HFFc6 (cell line): ENCODE measurements around the gene C8G. TPM values are rescaled to one million over a fixed set of nuclear protein-coding genes. Genes with fewer than 3 reads are reported as not detected.

Source experiments
- DNase-seq: peaks from one replicate; pipeline ENCODE4 v3.0.0-alpha.2; 2018
- H3K27ac Mint-ChIP-seq: 2 replicates; pipeline ENCODE4 v1.8.0; 2020; ENCODE audit warnings: mild to moderate bottlenecking, mixed read lengths
- H3K27me3 Mint-ChIP-seq: 2 replicates; pipeline ENCODE4 v1.8.0; 2021; ENCODE audit warnings: mild to moderate bottlenecking, moderate library complexity, mixed read lengths; ENCODE audit not compliant: insufficient read depth
- H3K36me3 Mint-ChIP-seq: 2 replicates; pipeline ENCODE4 v1.8.0; 2021; ENCODE audit warnings: low read depth, mixed read lengths
- H3K4me1 Mint-ChIP-seq: 2 replicates; pipeline ENCODE4 v1.8.0; 2020; ENCODE audit warnings: low read depth, mixed read lengths
- H3K4me3 Mint-ChIP-seq: 2 replicates; pipeline ENCODE4 v1.8.0; 2020; ENCODE audit warnings: mild to moderate bottlenecking, moderate library complexity, mixed read lengths
- H3K9me3 Mint-ChIP-seq: 2 replicates; pipeline ENCODE4 v1.8.0; 2020; ENCODE audit warnings: mild to moderate bottlenecking, mixed read lengths
- total RNA-seq, 6 experiments: library from RNA; stranded (reverse); fragmentation: NEBNext Ultra II Directional; extraction: Animal tissue kit (Norgen Biotek cat#: 25700); gene quantifications; 2 replicates in 1 of 6; 3 replicates in 5 of 6; pipeline ENCODE4 v1.2.3, GENCODE V29; 2021
- TF ChIP-seq, protein P1 (sequence below): fragments of 200-600 bp; sonication (generic); IDR thresholded peaks from 2 replicates; pipeline ENCODE4 v1.5.0; 2021; ENCODE audit warnings: antibody characterized with exemption, mild to moderate bottlenecking

Gene C8G
- total RNA-seq, 6 experiments from 2014 or later: 0.51 to 1.8 (median 0.97) TPM

DNA sequence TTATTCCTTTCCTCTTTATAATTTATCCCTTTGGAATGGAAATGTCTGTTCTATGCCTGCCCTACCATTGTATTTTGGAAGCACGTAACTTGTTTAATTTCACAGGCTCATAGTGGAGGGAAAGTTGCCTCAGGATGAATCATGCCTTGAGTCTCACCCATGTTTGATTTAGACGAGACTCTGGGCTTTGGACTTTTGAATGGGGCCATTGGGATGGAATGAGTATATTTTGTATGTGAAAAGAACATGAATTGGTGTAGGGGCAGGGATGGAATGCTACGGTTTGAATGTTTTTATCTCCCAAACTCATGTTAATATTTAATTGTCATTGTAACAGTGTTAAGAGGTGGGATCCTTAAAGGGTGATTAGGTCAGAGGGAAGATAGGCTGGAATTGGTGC lies 10.8 kb upstream of the C8G start:
- H3K27me3 Mint-ChIP-seq: peaks cover 2% of the 10 kb centered on the region; the same call in 1 of the 2 replicates
- H3K36me3 Mint-ChIP-seq: peaks cover 35% of the 10 kb centered on the region
- H3K27ac Mint-ChIP-seq: no peak overlapping the region
- TF ChIP-seq, protein P1, sequence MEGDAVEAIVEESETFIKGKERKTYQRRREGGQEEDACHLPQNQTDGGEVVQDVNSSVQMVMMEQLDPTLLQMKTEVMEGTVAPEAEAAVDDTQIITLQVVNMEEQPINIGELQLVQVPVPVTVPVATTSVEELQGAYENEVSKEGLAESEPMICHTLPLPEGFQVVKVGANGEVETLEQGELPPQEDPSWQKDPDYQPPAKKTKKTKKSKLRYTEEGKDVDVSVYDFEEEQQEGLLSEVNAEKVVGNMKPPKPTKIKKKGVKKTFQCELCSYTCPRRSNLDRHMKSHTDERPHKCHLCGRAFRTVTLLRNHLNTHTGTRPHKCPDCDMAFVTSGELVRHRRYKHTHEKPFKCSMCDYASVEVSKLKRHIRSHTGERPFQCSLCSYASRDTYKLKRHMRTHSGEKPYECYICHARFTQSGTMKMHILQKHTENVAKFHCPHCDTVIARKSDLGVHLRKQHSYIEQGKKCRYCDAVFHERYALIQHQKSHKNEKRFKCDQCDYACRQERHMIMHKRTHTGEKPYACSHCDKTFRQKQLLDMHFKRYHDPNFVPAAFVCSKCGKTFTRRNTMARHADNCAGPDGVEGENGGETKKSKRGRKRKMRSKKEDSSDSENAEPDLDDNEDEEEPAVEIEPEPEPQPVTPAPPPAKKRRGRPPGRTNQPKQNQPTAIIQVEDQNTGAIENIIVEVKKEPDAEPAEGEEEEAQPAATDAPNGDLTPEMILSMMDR: no peak
- no peaks in the 10 kb centered on the region for H3K9me3 Mint-ChIP-seq
- no peak for DNase-seq
- H3K4me3 Mint-ChIP-seq: no peak overlapping the region
- H3K4me1 Mint-ChIP-seq: no peaks in the 10 kb centered on the region

DNA sequence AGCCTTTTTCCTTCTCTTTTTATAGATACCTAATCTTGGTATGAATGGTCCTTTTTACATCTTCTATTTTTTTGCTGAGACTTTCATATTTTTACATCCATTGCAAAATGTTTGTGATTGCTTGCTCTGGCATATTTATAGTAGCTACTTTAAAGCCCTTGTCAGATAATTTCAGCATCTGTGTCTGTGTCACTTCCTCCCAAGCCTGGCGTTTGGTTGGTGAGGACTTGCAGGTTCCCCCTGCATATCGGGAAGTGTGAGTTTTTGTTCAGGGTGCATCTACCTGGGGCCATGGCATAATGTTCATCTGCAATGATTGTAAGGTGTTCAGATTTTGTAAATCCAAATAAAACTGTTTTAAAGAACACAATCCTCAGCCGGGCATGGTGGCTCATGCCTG lies 9.4 kb upstream of the C8G start:
- TF ChIP-seq, protein P1: no peak
- Mint-ChIP-seq H3K4me1 (no peaks in the 10 kb centered on the region), H3K36me3 (peaks cover 37% of the 10 kb centered on the region), H3K27me3 (peaks cover 2% of the 10 kb centered on the region), H3K9me3 (no peaks in the 10 kb centered on the region), H3K27ac (no peak overlapping the region; the same call in 1 of the 2 replicates), H3K4me3 (no peak overlapping the region)
- DNase-seq: no peak

DNA sequence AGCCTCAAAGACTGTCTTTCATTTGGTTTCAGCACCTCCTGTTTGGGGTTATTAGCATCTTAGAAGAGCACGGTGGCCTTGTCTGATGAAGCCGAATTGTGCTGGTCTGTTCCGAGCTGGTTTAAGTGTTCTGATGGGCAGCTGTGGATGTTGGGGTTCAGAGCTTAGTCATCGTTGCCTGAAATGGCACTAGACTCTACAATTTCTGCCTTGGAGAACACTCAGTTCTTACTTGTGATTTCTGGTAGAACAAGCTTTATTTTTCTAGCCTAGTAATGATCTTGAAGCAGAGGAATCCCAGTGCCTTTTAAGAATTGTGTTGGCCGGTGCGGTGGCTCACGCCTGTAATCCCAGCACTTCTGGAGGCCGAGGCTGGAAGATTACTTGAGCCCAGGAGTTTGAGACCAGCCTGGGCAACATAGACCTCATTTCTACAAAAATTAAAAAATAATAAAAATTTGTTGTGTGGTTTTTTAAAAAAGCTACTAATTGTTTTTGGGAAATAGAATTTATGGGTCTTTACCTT lies 8.3 kb upstream of the C8G start:
- DNase-seq: no peak
- H3K4me1 Mint-ChIP-seq: no peaks in the 10 kb centered on the region
- H3K36me3 Mint-ChIP-seq: peaks cover 34% of the 10 kb centered on the region
- H3K4me3 Mint-ChIP-seq: no peak overlapping the region
- peak overlapping the region; percentile 32; the same call in 1 of the 2 replicates for H3K27ac Mint-ChIP-seq
- TF ChIP-seq, protein P1: no peak
- H3K27me3 Mint-ChIP-seq: peaks cover 2% of the 10 kb centered on the region
- no peaks in the 10 kb centered on the region for H3K9me3 Mint-ChIP-seq

DNA sequence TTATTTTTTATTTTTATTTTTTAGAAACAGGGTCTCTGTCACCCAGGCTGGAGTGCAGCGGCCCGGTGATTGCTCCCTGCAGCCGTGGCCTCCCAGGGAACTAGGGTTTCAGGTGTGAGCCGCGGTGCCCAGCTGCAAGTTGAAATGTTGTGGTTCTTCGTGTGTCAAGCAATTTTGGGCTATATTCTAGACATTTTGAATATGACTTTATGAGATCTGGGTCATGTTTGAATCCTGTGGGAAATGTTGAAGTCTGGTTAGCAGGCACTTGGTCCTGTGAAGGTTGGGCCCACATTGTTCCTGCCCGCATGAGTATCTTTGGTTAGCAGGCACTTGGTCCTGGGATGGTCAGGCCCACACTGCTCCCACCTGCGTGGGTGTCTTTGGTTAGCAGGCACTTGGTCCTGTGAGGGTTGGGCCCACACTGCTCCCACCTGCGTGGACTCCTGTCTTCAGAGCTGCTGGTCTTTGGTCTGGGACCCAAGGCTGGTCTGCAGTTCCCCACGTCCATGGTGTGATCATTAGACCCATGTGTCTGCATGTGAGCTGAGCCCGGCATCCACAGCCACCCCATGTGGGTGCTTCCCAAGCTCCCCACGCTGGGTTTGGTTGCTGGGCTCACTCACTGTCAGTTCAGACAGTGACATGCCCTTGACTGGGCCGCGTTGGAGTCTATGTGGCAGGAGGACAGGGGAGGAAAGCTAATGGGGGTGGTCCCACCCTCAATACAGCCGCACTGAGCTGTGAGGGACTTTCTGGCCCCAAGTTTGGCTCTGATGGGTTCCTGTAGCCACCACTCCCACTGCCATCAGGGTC lies 7.6 kb upstream of the C8G start:
- Mint-ChIP-seq H3K27ac (no peak overlapping the region), H3K4me1 (no peaks in the 10 kb centered on the region), H3K27me3 (peaks cover 2% of the 10 kb centered on the region), H3K36me3 (peaks cover 28% of the 10 kb centered on the region), H3K9me3 (no peaks in the 10 kb centered on the region), H3K4me3 (no peak overlapping the region)
- TF ChIP-seq, protein P1: no peak
- DNase-seq: no peak

DNA sequence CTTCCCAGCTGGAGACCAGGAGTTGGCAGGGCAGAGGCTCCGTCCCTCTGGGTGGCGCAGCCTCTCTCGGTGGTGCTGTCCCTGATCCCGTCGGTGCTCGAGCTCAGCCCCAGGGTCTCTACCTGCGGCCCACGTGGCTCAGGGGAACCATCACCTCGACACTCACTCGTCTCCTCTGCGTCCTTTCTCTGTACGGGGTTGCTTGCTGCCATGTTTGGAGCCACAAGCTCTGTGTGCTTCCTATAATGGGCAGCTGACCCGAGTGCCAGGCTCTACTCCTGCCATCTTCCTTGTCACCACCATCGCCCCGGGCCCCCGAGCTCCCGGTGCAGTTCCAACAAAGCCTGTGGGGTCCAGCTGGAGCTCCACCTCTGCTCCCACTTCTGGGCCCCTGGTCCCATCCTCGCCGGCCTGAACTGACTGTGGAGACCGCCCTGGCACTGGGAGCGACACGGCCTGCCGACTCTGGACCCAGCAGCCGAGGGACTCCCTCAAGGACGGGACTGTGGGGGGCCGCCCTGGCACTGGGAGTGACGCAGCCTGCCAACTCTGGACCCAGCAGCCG lies 5.5 kb upstream of the C8G start:
- TF ChIP-seq, protein P1: no peak
- peaks cover 16% of the 10 kb centered on the region for H3K36me3 Mint-ChIP-seq
- H3K9me3 Mint-ChIP-seq: no peaks in the 10 kb centered on the region
- peaks cover 2% of the 10 kb centered on the region for H3K27me3 Mint-ChIP-seq
- H3K27ac Mint-ChIP-seq: no peak overlapping the region
- DNase-seq: no peak
- no peaks in the 10 kb centered on the region for H3K4me1 Mint-ChIP-seq
- H3K4me3 Mint-ChIP-seq: no peak overlapping the region
